Measurements from ENCODE around the gene TSBP1.

TSBP1 gene, protein sequence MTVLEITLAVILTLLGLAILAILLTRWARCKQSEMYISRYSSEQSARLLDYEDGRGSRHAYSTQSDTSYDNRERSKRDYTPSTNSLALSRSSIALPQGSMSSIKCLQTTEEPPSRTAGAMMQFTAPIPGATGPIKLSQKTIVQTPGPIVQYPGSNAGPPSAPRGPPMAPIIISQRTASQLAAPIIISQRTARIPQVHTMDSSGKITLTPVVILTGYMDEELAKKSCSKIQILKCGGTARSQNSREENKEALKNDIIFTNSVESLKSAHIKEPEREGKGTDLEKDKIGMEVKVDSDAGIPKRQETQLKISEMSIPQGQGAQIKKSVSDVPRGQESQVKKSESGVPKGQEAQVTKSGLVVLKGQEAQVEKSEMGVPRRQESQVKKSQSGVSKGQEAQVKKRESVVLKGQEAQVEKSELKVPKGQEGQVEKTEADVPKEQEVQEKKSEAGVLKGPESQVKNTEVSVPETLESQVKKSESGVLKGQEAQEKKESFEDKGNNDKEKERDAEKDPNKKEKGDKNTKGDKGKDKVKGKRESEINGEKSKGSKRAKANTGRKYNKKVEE

DNA sequence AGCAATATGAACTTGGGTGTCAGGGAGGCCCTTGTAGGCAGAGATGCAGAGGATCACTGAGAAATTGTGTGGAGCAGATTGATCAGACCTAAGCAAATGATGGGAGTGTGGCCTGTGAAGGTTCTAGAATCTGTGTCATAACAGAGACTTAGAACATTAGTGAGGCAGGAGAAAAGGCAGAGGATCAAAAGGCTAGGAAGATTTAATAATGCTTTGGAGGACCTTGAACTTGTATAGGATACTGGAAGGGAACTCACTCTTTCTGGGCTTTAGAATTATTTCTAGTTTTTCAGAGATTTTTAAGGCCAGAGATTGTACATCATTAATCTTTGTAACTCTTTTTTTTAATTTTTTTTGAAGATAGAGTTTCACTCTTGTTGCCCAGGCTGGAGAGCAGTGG is at the start of gene TSBP1:
Gene TSBP1, minus strand, starts transcription at position 101 of the 400 bp plus-strand sequence. CDS start 197 bp downstream, outside the sequence.
- in situ Hi-C loops (cut with MboI; ENCODE audit: low sequenced_read_pairs) = no loop called here

DNA sequence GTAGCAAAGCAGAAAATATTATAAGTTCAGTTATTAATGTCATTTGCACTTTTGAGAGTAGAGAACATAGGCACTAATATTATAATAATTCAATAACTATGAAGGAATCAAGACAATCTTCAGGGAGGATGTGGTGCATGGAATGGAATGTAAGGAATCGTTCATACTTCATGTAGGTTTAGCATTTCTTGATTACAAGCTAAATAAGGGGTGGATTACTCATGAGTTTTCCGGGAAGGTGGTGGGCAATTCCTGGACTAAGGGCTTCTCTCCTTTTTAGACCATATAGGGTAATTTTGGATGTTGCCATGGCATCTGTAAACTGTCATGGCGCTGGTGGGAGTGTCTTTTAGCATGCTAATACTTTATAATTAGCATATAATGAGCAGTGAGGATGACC is 44.3 kb upstream of the TSBP1 start:
- in situ Hi-C loops (cut with MboI; ENCODE audit: low sequenced_read_pairs) = no loop called here

DNA sequence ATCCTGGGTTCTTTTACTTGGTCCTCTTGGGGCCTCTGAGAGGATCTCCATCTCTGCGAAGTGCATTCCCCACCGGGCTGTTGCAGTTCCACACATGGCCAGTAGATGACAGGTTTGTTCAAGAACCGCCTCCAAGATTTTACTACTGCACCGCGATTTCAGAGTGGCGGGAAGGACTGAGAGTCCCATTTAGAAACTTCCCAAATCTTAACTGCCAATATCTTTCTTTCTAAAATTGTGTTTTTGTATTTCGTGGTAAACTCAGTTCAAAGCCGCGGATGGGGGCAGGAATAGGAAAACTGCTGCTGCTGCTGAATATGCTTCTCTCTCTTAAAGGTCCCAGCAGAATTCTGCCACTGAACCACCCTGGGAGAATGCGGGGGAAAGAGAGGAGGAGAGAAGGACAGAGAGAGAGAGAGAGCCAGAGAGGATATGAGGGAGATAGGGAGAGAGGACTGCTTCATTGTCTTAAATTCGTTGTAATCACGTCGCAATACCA is 43.9 kb upstream of the TSBP1 start:
- in situ Hi-C loops (cut with MboI; ENCODE audit: low sequenced_read_pairs) = no loop called here

DNA sequence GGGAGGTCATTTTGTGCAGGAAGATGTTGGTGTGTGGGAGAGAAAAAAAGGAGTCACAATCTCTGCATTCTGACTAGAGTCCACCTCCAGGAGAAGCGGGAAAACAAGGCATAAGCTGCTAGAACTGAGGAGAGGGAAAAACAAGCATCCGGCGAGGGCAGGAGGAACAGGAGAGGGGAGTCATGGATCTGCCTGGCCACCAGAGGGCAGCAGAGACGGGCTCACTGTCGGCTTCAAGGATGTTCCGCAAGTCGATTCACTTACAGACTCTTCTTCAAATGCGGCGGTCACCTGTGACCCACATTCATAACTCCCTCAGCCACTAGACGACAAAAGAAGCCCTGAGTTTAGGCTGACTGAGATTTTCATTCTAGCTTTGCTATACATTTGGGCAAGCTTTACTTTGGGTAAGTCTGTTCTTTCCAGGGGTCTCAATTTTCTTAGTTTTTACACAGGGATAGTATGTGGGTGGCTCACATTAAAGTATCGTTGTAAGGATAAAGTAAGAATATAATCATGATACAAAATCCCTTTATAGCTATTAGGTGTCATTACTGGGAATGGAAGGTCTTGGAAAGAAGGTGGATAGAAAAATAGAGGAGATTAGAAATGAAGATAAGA is 41.8 kb upstream of the TSBP1 start:
- in situ Hi-C loops (cut with MboI; ENCODE audit: low sequenced_read_pairs) = no loop called here

DNA sequence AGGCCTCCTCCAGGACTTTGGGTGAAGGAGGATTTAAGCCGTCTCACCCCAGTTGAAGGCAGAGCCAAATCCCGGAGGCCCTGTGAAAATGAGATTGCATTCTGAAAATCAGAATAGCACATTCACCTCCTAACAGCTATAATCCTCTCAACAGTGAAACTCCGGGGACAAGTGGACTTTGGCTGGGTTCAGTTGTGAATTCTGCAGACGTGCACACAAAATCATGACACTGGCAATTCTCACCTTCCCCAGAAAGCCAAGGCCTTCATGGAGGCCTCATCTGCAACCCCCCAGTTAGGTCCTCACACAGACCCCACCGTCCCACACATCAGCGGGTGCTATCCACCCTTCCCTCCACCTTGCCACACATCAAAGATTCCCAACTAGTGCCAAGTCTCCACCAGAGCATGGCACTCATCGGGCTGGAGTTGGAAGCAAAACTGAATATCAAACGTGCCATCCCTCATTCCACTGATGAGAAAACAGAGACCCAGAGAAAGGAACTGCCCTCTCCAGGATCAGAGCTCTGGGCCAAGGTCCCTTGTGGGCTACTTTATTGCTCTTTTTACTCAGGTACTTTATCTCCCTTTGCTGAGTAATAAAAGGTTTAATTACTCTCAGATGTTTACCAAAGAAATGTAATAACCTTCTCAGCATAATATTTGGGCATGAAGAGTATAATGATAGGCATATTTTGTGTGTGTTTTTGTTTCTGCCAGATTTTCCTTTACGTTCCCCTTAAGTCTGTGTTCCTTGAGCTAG is 40.0 kb upstream of the TSBP1 start:
- in situ Hi-C loops (cut with MboI; ENCODE audit: low sequenced_read_pairs) = no loop called here

DNA sequence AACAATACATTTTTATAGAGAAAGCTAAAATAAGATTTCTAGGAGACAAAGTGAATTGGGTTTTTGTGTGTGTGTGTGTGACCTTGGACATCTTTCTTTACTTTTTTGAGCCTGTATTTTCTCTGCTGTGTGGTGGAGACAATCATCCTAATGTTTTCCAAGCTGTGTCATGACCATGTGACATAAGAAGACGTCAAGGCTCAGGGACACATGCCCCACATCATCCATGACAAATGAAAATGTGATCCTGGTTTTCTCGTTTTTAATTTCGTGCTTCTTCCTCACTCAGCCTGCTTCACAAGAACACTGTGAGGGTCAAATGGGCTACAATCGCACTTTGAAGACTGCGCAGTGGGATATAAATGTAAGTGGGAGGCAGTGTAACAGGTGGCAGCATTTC is 39.2 kb upstream of the TSBP1 start:
- in situ Hi-C loops (cut with MboI; ENCODE audit: low sequenced_read_pairs) = no loop called here

DNA sequence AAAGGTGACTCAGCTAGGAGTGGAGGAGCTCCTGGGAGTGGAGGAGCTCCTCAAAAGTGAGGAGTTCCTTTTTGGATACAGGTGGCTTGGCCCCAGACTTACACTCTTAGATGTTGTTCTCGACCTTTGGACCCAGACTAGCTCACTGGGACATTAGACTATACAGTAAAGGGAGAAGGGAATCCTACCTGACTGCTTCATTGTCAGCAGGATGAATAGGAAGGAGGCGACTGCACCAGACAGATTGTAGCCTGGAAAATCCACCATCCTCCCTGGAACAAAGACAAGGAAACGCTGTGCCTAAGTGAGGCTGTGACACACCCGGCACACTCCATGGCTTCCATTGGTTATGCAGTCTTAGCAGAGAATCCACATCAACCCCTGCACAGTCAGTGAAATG is 35.2 kb upstream of the TSBP1 start, which contains the start of gene BTNL2:
Gene BTNL2, minus strand, starts transcription at position 325 of the 400 bp plus-strand sequence. Its CDS starts 58 bp downstream, at position 267.
- in situ Hi-C loops (cut with MboI; ENCODE audit: low sequenced_read_pairs) = no loop called here

DNA sequence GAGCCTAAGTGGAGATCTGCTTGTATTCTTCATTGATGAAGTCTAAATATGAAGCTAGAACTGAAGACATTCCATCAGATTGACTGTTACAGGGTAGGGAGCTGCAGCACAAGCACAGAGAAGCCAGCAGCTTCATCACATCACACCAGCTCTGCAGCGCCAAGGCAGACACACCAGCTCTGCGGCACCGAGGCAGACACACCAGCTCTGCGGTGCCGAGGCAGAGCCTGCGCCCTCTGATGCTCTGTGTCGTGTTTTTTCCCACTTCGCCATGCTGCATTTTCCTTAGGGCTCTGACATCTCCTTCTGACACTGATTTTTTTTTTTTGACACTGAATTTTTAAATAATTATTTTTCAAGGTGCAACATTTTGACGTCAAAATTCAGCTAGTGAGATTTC is 34.5 kb upstream of the TSBP1 start:
- in situ Hi-C loops (cut with MboI; ENCODE audit: low sequenced_read_pairs) = no loop called here

DNA sequence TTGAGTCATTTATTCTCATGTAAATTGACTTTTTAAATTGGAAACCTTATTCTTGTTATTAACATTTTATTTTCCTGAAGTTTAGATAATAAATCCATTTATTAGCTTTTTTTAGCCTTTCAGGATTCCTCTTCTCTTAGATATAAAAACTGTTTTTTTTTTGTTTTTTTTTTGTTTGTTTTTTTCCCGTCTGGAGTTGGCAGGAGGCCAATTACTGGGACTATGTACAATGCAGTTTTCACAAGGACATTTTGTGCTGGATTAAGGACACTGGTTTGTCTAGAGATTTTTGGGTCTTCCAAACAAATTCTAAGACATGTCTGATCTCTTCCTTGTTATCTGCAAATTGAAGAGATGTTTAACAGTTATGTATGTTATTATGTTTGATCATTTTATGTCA is 34.0 kb upstream of the TSBP1 start:
- in situ Hi-C loops (cut with MboI; ENCODE audit: low sequenced_read_pairs) = no loop called here

DNA sequence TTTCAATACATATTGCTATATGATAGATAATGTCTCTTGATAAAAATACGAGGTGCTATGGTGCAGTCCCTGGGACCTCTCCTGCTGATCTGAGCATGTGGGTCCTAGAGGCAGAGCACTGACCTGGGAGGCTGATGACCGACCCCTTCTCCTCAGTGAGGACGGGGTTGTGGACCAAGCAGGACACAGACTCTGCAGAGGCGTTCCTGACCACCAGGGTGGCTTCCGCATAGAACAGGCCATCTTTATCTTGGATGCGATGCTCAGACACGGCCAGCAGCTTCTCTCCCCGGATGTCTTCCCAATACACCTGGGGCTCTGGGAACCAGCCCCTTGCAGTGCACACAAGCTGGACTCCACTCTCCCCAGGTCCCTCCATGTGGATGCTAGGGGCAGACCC is 31.1 kb upstream of the TSBP1 start:
- in situ Hi-C loops (cut with MboI; ENCODE audit: low sequenced_read_pairs) = no loop called here

DNA sequence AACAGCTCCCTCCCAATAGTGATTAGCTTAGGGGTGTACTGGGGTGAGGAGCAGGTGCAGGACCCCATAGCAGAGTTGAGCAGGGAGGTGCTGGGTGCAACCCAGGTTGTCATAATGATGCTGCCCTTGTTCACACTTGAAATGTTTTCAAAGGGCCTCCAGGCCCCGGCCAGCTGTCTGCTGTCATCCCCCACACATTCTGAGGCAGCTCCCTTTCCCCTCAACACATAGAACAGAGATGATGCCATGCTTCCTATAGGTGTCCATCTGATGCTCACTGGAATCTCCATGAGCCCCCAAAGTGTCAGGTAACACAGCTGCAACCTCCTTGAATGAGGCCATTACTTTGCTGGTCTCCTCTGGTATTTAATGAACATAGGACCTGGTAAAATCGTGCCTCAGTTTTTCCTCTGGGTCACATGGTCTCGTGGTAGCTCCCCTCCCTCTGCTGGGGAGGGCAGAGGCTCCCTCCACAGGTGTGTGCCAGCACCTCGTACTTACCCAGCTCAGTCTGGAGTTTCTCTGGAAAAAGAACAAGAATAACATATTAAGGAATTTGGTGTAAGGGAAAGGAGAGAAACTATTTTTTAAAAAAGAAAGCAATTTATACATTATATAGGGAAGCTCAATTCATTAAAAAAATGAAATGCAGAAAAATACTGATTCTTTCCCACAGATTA is 29.7 kb upstream of the TSBP1 start:
- in situ Hi-C loops (cut with MboI; ENCODE audit: low sequenced_read_pairs) = no loop called here

DNA sequence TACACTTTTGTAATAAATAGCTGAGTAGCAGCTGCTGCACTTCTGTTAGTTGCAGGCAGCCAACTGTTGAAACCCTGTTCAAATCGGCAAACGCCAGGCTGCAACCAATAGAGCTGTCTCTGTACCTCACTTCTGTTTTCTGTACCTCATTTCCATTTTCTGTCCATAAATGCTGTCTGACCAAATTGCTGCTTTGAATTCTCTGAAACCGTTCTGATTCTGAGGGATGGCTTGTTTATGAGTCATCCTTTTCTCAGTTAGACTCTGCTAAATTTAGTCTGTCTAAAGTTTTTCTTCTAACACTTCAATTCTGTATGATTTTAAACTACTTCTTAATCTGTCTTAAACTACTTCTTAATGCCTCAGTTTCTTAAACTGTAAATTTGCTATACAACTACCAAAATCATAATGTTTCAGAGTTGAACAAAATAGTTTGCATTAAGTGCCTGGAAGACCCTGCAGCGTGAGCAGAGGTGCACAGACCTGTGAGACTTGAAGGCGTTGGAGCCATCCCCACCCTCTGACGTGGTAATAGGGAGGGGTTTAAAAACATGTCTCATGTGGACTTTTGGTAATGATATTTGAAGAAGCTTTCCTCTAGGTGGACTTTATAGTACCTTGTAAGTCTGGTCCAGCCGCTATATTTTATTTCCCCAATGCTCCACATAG is 25.7 kb upstream of the TSBP1 start:
- in situ Hi-C loops (cut with MboI; ENCODE audit: low sequenced_read_pairs) = no loop called here

DNA sequence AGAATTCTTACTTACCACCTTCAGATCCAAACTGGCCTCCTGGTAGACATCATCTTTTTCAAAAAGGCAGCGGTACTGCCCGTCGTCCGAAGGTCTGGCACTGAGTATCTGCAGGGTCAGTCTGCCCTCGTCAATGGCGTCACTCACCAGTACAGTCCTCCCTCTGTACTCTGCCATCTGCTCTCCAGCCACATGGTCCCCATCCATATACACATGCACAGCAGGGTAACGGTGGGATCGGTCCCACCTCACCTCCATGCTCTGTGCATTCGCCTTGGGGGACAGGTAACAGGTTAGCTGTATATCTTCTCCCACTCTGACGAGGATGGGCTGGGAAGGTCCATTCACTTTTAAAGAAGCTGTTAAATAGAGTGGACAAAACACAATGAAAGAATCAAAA is 24.3 kb upstream of the TSBP1 start:
- in situ Hi-C loops (cut with MboI; ENCODE audit: low sequenced_read_pairs) = no loop called here

DNA sequence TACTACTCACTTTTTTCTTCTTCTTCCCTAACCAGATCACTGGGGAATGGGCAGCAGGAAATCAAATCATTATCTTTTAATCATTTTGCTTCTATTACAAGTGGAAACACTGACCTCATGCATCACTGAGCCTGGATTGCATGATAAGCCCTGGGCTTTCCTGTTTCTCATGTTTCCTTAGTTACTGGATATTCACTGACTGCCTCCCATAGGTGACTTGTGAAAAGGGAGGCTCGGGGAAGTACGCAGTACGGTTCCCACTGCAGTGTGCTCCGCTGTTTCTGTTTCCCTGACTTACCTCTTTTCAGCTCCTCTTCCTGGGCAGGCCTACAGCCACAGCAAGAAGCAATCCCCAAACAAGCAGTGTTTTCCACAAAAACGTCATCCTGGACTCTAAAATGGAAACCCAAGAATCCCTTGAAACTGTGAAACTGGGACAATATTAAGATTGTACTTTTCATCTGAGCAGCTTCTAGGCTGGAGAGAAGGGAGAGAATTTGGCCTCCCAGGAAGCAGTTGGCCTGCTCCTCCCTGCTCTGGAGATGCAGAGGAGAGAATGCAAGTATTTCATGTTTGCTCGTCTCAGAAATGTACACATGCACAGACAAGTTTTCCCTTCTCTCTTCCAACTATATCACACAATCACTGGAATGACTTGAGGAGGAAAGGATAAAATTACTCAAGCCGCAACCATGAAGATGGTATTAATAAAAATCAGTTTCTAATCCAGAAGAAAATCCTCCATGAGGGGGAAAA is 22.1 kb upstream of the TSBP1 start:
- in situ Hi-C loops (cut with MboI; ENCODE audit: low sequenced_read_pairs) = no loop called here

DNA sequence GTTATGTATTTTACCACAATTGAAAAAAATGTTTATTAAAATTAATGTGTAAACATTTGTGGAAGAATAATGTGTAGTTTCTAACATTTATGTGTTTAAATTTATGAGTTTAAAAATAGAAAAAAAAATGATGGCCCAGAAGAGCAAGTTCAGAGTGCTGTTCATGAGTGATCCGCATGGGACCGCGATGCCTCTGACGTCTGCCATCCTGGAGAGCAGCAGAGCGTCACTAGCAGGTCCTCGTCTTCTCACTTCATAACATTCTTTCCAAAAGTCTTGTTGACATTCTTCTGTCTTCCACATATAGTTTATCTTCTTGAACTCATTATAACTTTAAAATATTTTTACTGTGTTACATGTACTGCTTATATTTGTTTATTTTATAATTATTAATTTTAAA is 19.8 kb upstream of the TSBP1 start:
- in situ Hi-C loops (cut with MboI; ENCODE audit: low sequenced_read_pairs) = no loop called here

DNA sequence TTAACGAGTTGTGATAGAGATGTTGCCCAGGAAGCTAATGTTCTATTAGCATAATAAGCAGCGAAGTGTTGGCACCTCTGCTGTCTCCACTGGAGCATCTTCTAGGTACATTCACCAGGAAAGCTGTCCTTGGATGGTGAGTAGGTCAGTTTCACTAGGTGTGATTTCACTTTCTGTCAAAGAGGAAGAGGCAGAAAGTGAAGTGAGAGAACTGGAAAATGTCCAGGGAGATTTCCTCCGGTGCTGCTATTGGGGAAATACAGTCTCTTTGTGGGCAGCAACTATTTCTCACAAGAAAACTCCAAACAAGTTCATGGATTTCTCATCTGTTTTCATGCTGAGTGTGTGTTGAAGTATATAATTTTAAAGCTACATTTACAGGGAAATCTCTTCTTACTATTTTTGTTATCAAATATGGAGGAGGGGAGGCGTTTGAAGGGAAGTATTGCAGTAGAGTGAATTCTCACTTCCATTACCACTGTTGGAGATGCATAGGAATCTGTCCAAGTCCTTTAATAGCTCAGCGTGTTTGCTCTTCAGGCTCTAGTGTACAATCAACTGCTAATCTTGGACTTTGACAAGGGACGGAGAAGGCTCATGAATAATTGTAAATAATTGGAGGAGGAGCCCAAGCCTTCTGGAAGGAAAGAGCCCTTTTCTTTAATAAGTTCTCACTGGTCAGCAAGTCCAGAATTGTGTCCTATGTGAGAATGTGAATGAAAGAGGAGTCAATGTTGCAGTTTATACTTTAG is 16.1 kb upstream of the TSBP1 start:
- in situ Hi-C loops (cut with MboI; ENCODE audit: low sequenced_read_pairs) = no loop called here

DNA sequence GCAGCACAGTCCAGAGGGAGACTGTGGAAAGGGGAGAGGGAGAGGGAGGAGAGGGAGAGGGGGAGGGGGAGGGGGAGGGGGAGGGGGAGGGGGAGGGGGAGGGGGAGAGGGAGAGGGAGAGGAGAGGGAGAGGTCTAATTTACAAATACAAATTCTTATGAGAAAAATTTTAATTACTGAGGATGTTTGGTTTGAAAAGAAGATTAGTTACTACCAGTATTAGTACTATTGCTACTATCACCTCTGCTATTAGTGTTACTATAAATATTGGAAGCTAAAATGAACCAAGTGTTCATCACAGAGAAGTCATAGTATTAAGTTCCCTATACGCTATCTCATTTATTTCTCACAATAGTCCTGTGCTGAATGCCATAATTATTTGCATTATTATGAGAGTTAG is 14.3 kb upstream of the TSBP1 start:
- in situ Hi-C loops (cut with MboI; ENCODE audit: low sequenced_read_pairs) = no loop called here

DNA sequence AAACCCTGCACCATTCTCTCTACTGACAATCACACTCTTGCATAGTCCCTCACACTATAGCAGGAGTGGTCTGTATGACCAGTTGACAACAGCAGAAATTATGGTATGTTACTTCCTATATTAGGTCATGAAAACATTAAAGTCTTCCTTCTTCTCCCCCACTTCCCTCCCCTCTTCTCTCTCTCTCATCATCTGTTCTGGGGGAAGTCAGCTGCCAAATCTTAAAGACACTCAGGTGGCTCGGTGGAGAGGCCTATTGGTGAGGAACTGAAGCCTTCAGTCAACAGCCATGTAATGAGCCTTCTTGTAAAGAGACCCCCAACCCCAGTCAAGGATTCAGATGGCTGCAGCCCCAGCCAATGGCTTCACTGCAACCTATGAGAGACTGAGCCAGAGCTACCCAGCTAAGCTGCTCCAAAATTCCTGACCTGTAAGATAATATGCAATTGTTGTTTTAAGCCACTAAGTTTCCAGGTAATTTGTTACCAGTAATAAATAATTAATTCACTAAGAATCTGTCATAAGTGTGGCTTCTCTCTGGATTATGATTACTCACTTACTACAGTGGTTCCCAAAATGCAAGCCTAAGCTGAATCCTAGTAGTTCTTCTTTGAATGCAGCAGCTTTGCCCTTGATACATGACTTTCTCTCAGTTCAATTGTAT is 11.2 kb upstream of the TSBP1 start:
- in situ Hi-C loops (cut with MboI; ENCODE audit: low sequenced_read_pairs) = no loop called here

Measured in hTERT RPE-1 (cell line).